RWPE1 (cell line): ENCODE data around the gene FOSB.
A peak's percentile ranks its signal among the peaks of the same experiment; 100 is the strongest.

ENCODE experiments used
- CTCF ChIA-PET: fragments of 350-600 bp; sonication (Branson Sonifier 250); formaldehyde crosslinking; extraction: SDS; loops from one replicate; lab custom pipeline; 2021; lab: Yijun Ruan, JAX
- POLR2A ChIA-PET: fragments of 400-600 bp; formaldehyde crosslinking; extraction: SDS; loops from one replicate; lab custom pipeline; 2020; ENCODE audit warnings: antibody characterized with exemption; ENCODE audit not compliant: low non-redundant PET; lab: Yijun Ruan, JAX
- DNase-seq: peaks from one replicate; pipeline ENCODE4 v3.0.0; 2012; ENCODE audit warnings: low spot score
- H3K27ac ChIP-seq: fragments of 450-650 bp; 2 replicates; pipeline ENCODE4 v1.5.1; 2017
- TF ChIP-seq, protein P1 (sequence below): fragments of 450-650 bp; conservative IDR thresholded peaks from 2 replicates; pipeline ENCODE4 v1.5.1; 2017; ENCODE audit warnings: low read depth, mild to moderate bottlenecking

Gene FOSB

GRCh38 chr19:45477713-45478453 is 10.1 kb downstream of the FOSB start:
- peak; percentile 66 for DNase-seq
- ChIA-PET CTCF (interaction anchor here (0.7 to 3.6 kb wide), 15 partner anchors 9 to 164 kb away, joined by 3 to 115 read pairs (median 9); partner anchors contain the start of genes ERCC1 and FOSB), POLR2A (interaction anchor here (0.6 to 1.5 kb wide), 4 partner anchors 10 to 139 kb away, joined by 4 to 7 read pairs (median 6); partner anchors contain the start of genes ERCC1 and FOSB)
- peak overlapping the region; percentile 87 for H3K27ac ChIP-seq
- TF ChIP-seq, protein P1, sequence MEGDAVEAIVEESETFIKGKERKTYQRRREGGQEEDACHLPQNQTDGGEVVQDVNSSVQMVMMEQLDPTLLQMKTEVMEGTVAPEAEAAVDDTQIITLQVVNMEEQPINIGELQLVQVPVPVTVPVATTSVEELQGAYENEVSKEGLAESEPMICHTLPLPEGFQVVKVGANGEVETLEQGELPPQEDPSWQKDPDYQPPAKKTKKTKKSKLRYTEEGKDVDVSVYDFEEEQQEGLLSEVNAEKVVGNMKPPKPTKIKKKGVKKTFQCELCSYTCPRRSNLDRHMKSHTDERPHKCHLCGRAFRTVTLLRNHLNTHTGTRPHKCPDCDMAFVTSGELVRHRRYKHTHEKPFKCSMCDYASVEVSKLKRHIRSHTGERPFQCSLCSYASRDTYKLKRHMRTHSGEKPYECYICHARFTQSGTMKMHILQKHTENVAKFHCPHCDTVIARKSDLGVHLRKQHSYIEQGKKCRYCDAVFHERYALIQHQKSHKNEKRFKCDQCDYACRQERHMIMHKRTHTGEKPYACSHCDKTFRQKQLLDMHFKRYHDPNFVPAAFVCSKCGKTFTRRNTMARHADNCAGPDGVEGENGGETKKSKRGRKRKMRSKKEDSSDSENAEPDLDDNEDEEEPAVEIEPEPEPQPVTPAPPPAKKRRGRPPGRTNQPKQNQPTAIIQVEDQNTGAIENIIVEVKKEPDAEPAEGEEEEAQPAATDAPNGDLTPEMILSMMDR, result no peak

DNA sequence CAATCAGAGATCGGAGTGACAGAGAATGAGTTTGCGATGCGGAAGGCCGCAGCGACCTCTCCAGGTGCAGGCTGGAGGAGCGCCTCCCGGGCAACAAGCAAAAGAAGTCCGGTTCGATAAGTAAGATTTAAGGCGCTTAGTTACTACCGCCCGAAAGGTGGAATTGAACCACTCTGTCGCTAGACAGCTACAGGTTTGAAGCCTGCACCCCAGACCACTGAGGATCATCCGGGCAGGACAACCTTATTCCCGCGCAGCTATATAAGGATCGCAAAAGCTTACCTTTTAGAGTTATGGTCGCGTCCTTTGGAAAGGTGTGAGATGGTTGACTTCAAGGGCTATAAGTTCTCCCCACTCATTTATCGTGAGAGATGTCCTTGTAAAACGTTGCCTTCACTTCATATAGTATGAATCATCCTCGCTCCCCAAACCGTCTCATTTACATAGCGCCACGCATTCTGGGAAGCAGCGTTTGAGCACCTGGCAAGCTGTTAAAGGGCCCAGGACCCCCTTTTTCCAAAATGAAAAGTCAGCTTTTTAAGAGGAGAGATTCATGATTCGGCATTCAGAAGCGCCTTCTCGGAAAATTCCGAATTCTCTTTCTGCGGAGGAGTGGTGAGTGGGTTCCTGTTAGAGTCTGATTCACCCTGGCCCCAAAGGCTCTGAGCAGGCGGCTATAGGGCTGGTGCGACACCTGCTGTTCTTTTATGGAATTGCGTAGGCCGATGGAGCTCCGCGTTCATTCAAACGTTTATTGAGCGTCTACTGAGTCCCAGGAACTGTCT is 10.8 kb downstream of the FOSB start:
- ChIA-PET POLR2A (interaction anchor here (0.6 to 1.5 kb wide), 3 partner anchors 9 to 55 kb away, joined by 4 to 7 read pairs (median 6); partner anchors contain the start of gene ERCC1), CTCF (interaction anchor here (0.5 to 3.6 kb wide), 28 partner anchors 10 to 931 kb away, joined by 3 to 115 read pairs (median 5); partner anchors contain the start of genes ERCC1 and FOSB)
- DNase-seq, result peak; percentile 69
- TF ChIP-seq, protein P1, result peak; percentile 86
- H3K27ac ChIP-seq, result peak overlapping the region; percentile 87

DNA sequence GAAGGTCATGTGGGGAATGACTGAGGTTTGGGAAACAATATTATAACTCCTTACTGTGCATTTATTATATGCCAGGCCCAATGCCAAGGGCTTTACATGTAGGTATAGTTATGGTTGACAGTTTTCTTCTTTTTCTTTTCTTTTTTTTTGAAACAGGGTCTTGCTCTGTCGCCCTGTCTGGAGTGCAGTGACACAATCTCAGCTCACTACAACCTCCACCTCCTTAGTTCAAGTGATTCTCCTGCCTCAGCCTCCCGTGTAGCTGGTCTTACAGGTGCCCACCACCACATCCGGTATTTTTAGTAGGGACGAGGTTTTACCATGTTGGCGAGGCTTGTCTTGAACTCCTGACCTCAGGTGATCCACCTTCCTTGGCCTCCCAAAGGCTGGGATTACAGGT is 15.2 kb downstream of the FOSB start:
- H3K27ac ChIP-seq, result no peak overlapping the region
- TF ChIP-seq, protein P1, result no peak
- no peak for DNase-seq
- CTCF ChIA-PET, result no interaction called here
- POLR2A ChIA-PET, result no interaction called here

DNA sequence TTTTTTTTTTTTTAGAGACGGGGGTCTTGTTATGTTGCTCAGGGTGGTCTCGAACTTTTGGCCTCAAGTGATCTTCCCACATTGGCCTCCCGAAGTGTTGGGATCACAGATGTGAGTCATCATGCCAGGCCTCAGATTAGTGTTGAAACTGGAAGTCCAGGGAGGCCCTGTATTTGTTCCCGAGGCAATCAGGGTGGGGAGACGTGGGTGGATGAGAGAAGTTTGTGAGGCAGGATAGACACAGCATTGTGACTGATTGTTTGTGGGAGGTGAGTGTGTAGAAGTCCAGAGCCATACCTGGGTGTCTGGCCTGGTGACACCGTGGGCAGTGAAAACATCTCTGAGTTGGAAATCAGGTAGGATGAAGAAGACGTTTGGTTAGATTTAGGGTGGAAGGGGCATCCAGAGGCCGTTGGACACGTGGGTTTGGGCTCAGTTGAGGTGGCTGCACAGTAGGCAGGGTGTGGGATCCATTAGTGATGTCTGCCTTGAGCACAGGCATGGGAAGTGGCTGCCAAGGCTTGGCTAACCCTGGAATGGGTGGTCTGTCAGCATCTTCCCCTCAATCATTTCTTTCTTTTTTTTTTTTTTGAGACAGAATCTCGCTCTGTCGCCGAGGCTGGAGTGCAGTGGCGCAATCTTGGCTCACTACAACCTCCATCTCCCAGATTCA is 16.6 kb downstream of the FOSB start:
- peak overlapping the region; percentile 86 for H3K27ac ChIP-seq
- ChIA-PET POLR2A (no interaction called here), CTCF (interaction anchor here (0.6 to 2.0 kb wide), 12 partner anchors 10 to 474 kb away, joined by 3 to 29 read pairs (median 4); partner anchors contain the start of genes FOSB and RTN2)
- DNase-seq, result no peak
- TF ChIP-seq, protein P1, result no peak

GRCh38 chr19:45485305-45486077 is 17.7 kb downstream of the FOSB start:
- ChIA-PET CTCF (interaction anchor here (0.5 to 2.0 kb wide), 21 partner anchors 9 to 476 kb away, joined by 3 to 29 read pairs (median 4); partner anchors contain the start of genes FOSB and RTN2), POLR2A (no interaction called here)
- H3K27ac ChIP-seq, result peak overlapping the region; percentile 86
- DNase-seq, result peak; percentile 80
- TF ChIP-seq, protein P1, result peak; percentile 89
